HG03108 (cell line): ENCODE data around the gene MFSD6.
"Not testable (repeated sequence)": the region's sequence is repeated elsewhere in the genome, so short reads cannot be mapped to it uniquely, and the experiment has no call there.

Experiments used
- ATAC-seq: cut with Tn5 transposase; IDR thresholded peaks from one replicate; pipeline ENCODE4 v1.9.1; 2021; ENCODE audit warnings: moderate library complexity; ENCODE audit not compliant: unreplicated experiment

MFSD6 gene

DNA sequence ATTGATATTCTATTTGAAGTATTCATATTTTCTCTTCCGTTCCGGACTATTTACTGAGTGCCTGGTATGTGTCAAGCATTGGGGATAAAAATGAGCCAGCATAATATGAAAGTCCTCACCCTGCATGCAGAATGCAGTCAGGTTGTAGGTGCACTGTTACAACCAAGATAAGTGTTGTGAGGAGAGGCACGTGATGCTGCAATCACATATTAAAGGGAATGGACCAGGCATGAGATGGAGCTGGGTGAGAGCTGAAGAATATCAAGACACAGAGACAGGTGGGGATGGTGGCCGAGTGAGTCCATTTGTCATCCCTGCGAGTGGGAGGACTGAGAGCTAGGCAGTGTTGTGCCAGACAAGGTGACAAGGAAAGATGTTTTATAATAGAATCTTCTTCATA lies 52.3 kb downstream of the MFSD6 start:
- no peak for ATAC-seq

DNA sequence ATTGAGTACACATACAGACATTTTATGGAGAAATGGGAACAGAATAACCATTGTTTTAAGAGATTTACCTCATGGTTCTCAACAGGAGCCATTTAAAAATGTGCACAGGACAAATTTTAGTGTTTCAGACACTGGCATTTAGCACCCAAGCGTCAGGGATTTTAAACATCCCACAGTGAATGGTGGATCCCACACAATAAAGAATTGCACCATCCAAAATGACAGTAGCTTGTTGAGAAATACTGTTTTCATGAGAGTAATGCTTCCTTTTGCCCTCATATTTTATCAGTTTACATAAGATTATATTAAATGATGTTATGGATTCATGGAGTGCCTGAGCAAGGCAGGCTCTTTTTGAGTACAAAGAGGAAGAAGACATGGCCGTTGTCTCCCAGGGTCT lies 54.0 kb downstream of the MFSD6 start:
- ATAC-seq = no peak

DNA sequence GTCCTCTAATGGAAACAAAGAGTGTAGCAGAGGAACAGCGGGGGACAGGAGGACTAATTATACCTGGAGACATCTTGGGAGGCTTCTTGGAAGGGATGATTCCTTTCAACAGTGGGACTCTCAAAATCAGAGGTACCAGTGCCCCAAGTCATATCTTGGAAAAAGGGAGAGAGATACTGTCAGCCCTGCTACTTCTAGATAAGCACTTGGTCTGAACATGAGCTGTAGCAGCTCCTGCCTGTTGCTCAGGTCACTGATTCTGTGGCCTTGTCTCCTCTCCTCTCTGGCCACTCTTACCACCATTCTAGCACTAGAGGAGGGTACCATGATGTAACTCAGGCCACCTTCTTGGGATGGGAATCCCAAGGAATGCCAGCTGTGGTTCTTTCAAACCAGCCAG lies 54.5 kb downstream of the MFSD6 start:
- ATAC-seq = no peak

DNA sequence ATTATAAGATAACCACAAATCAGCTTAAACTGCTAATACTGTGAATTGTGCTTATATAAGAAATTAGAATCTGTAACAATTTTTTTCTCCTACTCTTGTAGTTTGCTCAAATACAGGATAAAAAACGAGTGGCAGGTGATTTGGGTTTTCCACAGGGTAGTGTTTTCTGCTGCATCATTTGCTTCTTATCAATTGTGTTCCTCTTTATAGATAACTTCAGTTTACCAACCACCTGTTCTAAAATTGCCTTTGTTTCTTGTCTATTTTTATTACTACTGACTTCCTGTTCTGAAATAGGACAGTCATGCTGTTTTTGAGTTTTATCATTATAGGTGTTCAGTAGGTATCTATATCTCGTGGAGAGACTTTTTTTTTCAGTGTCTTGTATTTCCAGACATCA lies 56.9 kb downstream of the MFSD6 start:
- peak; percentile 57 for ATAC-seq

DNA sequence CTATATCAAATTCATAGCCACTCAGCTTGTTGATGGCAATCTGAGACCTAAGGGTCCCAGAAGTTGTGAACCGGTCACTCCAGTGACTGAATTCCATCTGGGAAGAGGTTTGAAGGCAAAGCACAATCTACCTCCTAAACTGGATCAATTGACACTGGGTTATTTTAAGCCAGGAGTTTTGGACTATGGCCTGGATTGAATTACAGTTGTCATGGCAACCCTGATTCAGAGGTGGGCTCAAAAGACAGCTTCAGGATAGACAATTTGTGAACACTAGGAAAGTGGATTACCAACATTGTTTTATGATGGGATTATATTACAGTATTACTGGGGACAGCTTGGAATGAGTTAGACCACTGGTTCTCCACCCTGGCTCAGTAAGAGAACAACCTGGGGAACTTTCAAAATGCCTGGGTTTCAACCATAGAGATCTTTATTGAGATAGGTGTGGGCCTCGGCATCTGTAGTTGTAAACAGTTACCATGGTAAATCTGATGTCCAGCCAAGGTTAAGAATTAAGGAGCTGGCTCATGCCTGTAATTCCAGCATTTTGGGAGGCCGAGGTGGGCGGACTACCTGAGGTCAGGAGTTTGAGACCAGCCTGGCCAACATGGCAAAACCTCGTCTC lies 58.8 kb downstream of the MFSD6 start:
- no peak for ATAC-seq

DNA sequence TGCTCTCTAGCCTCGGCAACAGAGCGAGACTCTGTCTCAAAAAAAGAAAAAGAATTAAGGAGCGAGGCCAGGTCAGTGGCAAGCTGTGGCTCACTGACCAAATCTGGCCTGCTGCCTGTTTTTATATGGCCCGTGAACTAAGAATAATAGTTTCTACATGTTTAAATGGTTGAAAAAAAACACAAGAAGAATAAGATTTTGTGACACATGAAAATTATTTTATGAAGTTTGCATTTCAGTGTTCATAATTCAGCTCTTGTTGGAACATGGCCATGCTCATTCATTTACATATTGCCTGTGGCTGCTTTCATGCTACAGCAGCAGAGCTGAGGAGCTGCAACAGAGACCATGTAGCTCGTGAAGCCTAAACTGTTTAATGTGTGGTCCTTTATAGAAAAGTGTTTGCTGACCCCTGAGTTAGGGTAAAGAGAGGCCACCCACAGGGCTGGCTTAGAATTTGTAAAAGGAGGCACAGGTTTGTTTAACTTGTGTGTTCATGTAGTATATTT lies 59.5 kb downstream of the MFSD6 start:
- ATAC-seq = no peak

DNA sequence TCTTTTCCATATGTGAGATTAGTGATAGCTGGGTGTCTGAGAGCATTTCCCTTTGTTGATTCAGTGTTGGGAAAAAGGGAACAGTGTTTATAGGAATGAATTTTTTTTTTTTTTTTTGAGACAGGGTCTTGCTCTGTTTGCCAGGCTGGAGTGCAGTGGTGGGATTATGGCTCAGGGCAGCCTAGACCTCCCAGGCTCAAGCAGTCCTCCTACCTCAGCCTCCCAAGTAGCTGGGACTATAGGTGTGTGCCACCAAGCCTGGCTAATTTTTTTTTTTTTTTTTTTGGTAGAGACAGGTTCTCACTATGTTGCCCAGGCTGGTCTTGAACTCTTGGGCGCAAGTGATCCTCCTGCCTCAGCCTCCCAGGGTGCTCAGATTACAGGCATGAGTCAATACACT lies 60.2 kb downstream of the MFSD6 start:
- not testable (repeated sequence) for ATAC-seq

DNA sequence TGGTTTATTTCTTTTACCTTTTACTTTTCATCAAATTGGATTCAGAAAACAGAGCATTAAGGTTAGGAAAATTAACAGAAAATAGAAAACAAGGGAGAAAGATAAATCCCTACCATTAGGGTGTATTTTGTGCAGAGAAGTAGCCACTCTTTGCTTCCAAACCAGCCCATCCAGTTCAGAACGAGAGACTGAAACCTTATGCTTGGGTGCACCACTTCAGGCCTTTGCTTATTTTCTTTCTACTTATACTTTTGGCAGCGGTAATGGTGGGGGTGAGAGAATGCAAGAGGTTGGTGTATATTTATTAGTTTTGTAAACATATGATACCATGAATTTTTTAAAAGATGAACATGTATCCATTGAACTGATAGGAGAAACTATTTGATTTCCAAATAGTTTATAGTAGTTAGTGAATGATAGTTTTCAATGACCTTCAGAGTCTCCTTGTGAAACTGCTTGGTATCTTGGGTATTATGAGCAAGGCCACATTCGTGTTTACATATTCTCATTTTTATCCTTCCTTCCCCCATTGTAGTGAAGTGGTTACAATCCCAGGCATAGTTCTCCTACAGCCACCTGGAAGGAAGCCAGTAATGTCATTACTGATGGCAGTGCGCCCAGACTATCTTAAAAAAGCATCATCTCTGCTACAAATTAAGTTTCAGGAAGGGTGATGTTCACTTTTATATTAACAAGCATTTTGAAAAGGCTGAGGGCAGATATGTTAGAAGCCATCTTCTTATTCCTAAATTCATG lies 60.8 kb downstream of the MFSD6 start:
- no peak for ATAC-seq

DNA sequence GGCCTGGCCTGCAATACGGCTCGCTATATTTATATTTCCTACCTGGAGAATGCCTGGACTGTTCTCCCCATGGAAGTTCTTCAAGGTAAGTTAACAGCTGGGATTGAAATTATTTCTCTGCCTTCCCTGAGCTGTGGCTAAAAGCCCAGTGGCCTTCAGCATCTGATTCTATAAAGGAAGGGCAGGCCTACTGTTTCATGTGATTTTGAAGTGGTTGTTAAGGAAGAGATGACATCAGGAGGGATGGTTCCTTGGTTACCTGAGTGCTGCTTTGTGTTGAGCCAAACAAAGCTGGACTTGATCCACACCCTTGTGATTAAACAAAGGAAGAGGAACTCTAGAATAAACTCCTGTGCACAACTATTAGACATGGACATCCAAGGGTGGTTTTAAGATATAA lies 61.6 kb downstream of the MFSD6 start:
- no peak for ATAC-seq

DNA sequence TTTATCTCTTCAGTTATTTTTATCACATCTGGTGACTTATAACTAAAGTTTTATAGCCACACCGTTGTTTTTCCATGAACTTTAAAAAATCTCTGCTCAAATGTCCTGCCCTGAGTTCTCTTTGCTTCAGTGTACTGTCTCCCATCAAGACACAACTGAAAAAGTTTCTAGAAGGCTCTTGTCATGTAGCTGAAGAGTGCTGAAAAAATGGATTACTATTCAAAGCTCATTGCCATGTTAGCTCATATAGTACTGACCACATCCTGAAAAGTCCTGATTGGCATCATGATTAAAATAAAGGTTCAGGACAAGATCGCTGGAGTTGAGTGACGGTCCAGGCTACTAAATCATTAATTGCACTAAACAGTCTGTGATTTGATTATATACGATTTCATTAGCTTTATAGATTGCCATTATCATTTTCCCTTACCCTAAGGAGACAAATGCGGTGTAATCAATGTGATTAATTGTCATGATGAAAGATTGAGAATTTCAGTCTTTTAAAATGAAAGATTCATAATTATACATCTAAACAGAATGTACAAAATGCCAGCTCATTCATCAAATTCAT lies 62.2 kb downstream of the MFSD6 start:
- ATAC-seq = no peak

DNA sequence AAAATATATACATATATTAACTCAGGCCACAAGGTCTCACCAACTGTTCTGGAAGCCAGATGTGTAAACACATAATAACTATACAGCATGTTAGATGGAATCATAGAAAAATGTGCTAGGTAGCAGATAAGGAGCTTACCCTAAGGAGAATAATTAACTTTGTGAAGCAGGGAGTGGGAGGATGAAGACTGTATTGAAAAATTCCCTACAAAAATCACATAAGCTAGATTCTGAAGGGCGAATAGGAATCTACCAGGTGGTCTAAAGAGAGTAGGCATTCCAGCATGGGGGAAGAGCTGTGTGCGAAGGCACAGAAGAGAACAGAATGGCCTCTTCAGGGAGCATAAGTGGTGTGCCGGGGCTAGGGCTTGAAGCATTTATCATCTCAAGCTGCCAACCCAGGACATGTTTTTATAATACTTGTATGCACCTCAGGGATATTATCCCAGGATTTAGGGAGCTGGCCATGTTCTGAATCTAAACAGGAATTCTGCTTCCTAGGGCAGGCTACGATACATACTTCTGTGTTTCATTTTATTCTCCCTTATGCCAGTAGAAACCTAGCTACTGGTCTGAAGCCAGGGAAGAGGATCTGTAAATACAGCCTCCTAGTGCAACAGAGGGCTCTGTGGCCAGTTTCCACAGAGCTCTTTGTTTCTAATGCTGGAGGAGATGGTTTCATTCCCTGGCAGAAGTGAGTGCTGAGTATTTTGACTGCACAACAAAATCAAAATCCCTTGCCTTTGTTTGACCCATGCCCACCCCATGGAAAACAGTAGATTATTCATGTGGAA lies 69.7 kb downstream of the MFSD6 start:
- ATAC-seq = no peak

DNA sequence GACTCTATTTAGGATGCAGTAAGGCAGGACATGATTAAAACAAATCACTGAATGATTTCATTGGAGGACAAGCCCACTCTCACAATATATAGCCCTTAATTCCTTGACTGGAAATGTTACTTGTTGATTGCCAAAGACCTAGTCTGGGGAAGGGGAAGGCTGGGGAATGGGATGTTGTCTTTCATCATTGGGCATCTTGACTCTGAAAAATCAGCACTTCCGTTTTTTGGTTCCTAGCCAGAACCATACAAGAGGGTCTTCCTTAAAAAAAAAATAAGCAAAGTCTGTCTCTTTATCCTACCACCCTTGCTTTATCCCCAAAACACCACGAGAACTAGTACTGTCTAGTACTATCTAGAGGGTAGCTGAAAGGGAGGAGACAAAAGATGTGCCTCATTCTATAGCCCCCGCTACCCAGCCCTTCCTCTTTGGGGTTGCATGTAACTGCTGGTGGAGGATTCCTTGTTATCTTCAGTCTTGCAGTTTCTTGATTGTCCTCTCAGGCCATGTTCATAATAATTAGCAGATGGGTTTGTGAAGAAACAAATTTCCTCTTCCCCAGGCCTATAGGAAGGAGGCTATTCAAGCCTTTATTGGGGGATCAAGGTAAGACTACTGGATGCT lies 70.5 kb downstream of the MFSD6 start:
- no peak for ATAC-seq

DNA sequence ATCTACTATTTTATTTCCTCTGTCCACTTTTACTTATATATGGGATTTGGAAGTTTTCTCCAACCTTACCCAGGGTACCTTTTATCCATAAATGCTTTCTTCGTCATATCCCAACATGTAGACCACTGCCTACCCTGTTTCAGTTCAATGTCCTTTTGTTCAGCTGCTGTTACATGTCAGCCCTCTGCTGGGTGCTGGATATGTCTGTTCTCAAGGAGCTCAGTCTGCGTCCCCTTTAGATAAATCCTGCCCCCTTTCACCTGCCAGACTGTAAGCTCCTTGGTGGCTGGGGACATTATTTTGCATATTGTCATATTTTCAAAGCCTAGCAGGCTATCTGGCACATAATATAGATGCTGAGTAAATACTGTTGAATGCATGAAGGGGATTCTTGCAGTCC lies 73.2 kb downstream of the MFSD6 start:
- ATAC-seq = no peak

DNA sequence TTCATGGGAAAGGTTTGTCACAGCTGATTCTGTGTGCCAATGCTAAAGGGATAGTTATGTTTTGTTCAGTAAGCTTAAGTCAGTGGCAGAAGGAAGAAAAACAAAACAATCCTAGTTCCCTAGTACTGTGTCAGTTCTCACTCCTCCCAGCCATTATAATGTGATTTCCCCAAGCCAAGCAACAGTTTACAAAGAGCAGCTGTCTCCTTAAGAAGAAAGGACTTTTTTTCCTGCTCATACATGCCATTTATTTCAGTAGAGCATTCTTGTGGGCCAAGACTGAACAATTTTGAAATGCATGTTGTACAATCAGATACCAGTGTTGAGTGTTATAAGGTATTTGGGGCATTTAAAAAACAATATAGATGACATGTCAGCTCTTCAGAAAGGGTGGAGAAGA lies 74.3 kb downstream of the MFSD6 start:
- ATAC-seq = no peak

DNA sequence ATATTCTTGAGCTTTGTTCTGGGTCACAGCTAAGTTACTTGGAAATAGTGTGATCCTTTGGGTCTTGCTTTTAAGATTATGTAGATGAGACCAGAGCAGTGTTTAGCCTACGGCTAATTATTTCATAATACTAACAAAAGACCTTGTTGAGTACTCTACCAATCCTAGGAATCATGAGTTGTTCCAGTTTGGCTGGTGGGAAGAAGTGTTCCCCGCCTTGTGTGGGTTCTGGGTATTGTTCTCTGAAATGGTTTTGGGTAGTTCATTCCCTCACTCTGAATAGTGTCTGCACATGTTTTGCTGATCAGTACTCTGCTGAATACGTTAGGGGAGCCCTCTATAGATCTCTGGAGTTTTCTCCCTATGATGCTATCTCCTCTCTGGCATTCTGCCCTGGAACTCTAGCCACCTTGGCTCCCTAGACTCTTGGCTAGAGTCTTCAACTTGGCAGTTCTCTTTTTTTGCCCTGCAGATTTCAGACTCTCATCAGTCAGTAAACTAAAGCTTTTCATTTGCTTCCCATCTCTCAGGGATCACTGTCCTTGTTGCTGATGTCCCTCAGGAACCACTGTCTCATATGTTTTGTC lies 78.0 kb downstream of the MFSD6 start:
- ATAC-seq = no peak

DNA sequence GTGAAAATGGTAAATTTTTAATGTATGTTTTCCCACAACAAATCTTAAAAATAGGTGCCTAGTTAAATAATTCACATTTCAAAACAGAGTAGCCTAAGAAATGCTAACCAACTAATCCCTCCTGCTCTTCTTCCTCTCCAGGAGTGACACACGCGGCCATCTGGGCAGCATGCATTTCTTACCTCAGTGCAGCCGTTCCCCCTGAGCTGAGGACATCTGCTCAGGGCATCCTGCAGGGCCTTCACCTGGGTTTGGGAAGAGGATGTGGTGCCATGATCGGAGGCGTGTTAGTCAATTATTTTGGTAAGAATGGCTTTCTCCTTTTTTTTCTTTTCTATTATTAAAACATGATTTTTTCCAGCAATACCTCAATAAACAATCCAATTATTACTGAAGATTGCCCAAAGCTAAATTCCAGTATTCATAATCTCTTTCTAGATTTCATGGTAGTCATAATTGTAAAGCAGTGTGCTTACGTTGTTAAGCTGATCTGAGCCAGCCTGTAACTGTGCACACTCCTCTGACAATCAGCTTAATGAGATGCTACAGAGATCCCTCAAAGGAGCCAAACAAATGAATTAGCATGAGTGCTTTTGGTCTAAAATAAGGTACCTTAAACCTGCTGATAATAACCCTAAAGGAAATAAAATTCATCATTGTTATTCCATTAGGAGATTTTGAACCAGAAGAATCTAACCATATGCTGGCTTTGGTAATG lies 80.5 kb downstream of the MFSD6 start:
- ATAC-seq = no peak

DNA sequence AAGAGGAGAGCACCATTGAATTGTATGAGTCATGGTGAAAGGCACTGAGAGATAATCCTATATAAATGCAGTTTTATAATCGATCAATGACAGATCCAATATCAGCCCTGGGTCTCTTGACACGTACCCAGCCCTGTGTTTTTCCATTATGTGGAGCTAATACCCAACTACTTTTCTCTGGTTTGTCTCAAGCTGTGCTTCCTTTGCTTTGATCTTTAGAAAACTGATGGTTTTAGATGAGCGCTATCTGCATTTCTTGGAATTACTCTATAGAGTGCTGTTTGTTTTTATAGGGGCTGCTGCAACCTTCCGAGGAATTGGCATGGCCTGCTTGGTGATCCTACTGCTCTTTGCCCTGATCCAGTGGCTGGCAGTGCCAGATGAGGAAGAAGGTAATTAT lies 81.3 kb downstream of the MFSD6 start:
- no peak for ATAC-seq

DNA sequence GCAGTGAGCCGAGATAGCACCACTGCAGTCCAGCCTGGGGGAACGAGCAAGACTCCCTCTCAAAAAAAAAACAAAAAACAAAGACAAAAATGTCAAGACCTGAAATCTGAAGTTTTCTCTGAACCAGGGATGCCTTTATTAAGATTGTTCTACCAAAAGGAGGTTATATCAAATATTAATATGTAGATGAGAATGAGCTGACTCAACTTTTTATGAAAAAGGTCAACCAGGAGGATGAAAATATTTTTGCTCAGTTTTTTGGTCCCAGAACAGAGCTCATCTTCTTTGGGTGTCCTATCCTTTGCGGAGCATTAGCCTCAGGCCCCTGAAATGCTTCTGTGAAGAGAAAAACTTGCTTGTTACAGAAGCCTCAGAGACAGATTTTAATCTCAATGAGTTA lies 82.3 kb downstream of the MFSD6 start:
- no peak for ATAC-seq

DNA sequence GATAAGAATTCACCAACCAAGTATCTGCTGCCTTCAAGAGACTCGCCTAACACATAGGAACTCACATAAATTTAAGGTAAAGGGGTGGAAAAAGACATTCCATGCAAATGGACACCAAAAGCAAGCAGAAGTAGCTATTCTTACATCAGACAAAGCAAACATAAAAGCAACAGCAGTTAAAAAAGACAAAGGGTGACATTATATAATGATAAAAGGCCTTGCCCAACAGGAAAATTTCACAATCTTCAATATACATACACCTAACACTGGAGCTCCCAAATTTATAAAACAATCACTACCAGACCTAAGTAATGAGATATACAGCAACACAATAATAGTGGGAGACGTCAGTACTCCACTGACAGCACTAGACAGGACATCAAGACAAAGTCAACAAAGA lies 84.9 kb downstream of the MFSD6 start:
- ATAC-seq = no peak

DNA sequence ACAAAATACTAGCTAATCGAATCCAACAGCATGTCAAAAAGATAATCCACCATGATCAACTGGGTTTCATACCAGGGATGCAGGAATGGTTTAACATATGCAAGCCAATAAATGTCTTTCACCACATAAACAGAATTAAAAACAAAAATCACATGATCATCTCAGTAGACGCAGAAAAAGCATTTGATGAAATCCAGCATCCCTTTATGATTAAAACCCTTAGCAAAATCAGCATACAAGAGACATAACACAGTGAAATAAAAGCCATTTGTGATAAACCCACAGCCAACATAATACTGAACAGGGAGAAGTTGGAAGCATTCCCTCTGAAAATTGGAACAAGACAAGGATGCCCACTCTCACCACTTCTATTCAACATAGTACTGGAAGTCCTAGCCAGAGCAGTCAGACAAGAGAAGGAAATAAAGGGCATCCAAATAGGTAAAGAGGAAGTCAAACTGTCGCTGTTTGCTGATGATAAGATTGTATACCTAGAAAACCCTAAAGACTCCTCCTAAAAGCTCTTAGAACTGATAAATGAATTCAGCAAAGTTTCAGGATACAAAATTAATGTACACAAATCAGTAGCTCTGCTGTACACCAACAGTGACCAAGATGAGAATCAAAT lies 86.6 kb downstream of the MFSD6 start:
- ATAC-seq = not testable (repeated sequence)
